HG02840 (cell line): ENCODE data around the gene CST5.
"Not testable (repeated sequence)": the region's sequence is repeated elsewhere in the genome, so short reads cannot be mapped to it uniquely, and the experiment has no call there.

Experiments
- ATAC-seq: cut with Tn5 transposase; IDR thresholded peaks from one replicate; pipeline ENCODE4 v1.9.1; 2021; ENCODE audit warnings: mild to moderate bottlenecking, moderate library complexity, moderate number of reproducible peaks; ENCODE audit not compliant: unreplicated experiment, low FRiP score

Gene CST5

GRCh38 chr20:23857962-23858595, 21.5 kb downstream of the CST5 start:
- no peak for ATAC-seq

GRCh38 chr20:23856736-23857135, 22.8 kb downstream of the CST5 start:
- no peak for ATAC-seq

GRCh38 chr20:23856226-23856625, 23.3 kb downstream of the CST5 start:
- ATAC-seq = no peak

GRCh38 chr20:23841693-23842092, 37.9 kb downstream of the CST5 start:
- ATAC-seq = no peak

GRCh38 chr20:23835716-23836115, 43.8 kb downstream of the CST5 start:
- no peak for ATAC-seq

- no peak for ATAC-seq
Observed at GRCh38 chr20:23832775-23833513, 46.6 kb downstream of the CST5 start.

GRCh38 chr20:23831961-23832360, 47.6 kb downstream of the CST5 start:
- ATAC-seq = not testable (repeated sequence)

- no peak for ATAC-seq
Observed at GRCh38 chr20:23826541-23827021, 53.0 kb downstream of the CST5 start, which contains the start of gene CST2. Gene CST2, minus strand, starts transcription at chr20:23826729. Its CDS starts 69 bp downstream, at chr20:23826660.
